ENCODE measurements around the gene VWA5B2. TPM values are rescaled to one million over a fixed set of nuclear protein-coding genes. Genes with fewer than 3 reads are reported as not detected.

The VWA5B2 gene
- total RNA-seq, 6 experiments from 2014 or later = not detected

DNA sequence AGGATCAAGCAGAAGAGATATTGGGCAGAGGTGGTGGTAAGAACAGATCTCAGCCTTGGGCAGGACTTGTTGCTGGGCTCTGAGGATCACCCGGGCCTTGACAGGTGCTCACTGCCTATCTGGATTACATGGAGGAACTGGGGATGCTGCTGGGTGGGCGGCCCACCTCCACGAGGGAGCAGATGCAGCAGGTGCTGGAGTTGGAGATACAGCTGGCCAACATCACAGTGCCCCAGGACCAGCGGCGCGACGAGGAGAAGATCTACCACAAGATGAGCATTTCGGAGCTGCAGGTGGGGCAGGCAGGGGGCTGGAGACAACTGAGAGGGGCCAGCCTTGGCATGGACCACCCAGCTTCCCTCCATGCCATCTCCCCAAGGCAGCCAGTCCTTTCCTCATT lies 54.3 kb downstream of the VWA5B2 start:
- TF ChIP-seq, protein P1, sequence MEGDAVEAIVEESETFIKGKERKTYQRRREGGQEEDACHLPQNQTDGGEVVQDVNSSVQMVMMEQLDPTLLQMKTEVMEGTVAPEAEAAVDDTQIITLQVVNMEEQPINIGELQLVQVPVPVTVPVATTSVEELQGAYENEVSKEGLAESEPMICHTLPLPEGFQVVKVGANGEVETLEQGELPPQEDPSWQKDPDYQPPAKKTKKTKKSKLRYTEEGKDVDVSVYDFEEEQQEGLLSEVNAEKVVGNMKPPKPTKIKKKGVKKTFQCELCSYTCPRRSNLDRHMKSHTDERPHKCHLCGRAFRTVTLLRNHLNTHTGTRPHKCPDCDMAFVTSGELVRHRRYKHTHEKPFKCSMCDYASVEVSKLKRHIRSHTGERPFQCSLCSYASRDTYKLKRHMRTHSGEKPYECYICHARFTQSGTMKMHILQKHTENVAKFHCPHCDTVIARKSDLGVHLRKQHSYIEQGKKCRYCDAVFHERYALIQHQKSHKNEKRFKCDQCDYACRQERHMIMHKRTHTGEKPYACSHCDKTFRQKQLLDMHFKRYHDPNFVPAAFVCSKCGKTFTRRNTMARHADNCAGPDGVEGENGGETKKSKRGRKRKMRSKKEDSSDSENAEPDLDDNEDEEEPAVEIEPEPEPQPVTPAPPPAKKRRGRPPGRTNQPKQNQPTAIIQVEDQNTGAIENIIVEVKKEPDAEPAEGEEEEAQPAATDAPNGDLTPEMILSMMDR (IDR thresholded peaks at IDR 0.05) = no peak
- no peak overlapping the region for H3K4me3 Mint-ChIP-seq
- H3K27ac Mint-ChIP-seq = no peak overlapping the region
- no peak for DNase-seq
- no peaks in the 10 kb centered on the region for H3K36me3 Mint-ChIP-seq (ENCODE audit: low read depth)
- H3K9me3 Mint-ChIP-seq = no peaks in the 10 kb centered on the region
- no peaks in the 10 kb centered on the region for H3K4me1 Mint-ChIP-seq (ENCODE audit: low read depth)
- H3K27me3 Mint-ChIP-seq (ENCODE audit: insufficient read depth) = peaks cover 49% of the 10 kb centered on the region

- Mint-ChIP-seq H3K36me3 (ENCODE audit: low read depth) (no peaks in the 10 kb centered on the region), H3K27me3 (ENCODE audit: insufficient read depth) (peaks cover 42% of the 10 kb centered on the region), H3K9me3 (no peaks in the 10 kb centered on the region), H3K4me1 (ENCODE audit: low read depth) (no peaks in the 10 kb centered on the region), H3K27ac (no peak overlapping the region), H3K4me3 (no peak overlapping the region)
- TF ChIP-seq, protein P1 (IDR thresholded peaks at IDR 0.05) = peak; percentile 70
- peak; percentile 78 for DNase-seq
Measured at GRCh38 chr3:184284696-184285095, 55.3 kb downstream of the VWA5B2 start.

DNA sequence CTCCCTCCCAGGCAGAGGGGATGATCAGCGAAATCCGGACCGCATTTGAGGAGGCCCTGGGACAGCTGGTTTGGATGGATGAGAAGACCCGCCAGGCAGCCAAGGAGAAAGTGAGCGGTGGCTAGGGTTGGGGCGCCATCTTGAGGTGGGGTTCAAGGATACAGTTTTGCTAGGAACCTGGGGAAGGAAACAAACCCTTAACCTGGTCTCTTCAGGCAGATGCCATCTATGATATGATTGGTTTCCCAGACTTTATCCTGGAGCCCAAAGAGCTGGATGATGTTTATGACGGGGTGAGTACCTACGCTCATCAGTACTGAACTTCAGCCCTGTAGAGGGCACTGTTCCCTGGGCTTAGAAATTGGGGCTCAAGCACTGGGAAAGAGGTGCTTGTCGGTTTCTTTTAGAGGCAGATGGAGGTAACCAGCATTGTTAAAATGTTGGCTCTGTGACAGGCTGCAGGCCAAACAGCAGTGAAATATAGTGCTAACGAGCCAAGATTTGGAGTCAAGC lies 60.1 kb downstream of the VWA5B2 start:
- Mint-ChIP-seq H3K9me3 (no peaks in the 10 kb centered on the region), H3K4me1 (ENCODE audit: low read depth) (no peaks in the 10 kb centered on the region)
- DNase-seq = peak; percentile 27

GRCh38 chr3:184290331-184290730 lies 60.9 kb downstream of the VWA5B2 start:
- Mint-ChIP-seq H3K4me3 (no peak overlapping the region), H3K27me3 (ENCODE audit: insufficient read depth) (peaks cover 31% of the 10 kb centered on the region), H3K27ac (no peak overlapping the region), H3K36me3 (ENCODE audit: low read depth) (no peaks in the 10 kb centered on the region), H3K4me1 (ENCODE audit: low read depth) (no peaks in the 10 kb centered on the region), H3K9me3 (no peaks in the 10 kb centered on the region)
- TF ChIP-seq, protein P1 (IDR thresholded peaks at IDR 0.05) = no peak
- no peak for DNase-seq

More for the DNA sequence above, 60.1 kb downstream of the VWA5B2 start:
- H3K27me3 Mint-ChIP-seq (ENCODE audit: insufficient read depth) = peaks cover 29% of the 10 kb centered on the region
- H3K4me3 Mint-ChIP-seq = no peak overlapping the region
- TF ChIP-seq, protein P1 (IDR thresholded peaks at IDR 0.05) = peak; percentile 85
- H3K36me3 Mint-ChIP-seq (ENCODE audit: low read depth) = no peaks in the 10 kb centered on the region
- H3K27ac Mint-ChIP-seq = no peak overlapping the region

- Mint-ChIP-seq H3K27me3 (ENCODE audit: insufficient read depth) (peaks cover 28% of the 10 kb centered on the region), H3K27ac (no peak overlapping the region)
- no peak for DNase-seq
Measured at GRCh38 chr3:184291044-184291737, 61.8 kb downstream of the VWA5B2 start.

More at GRCh38 chr3:184291044-184291737, 61.8 kb downstream of the VWA5B2 start:
- Mint-ChIP-seq H3K4me3 (no peak overlapping the region), H3K9me3 (no peaks in the 10 kb centered on the region), H3K36me3 (ENCODE audit: low read depth) (no peaks in the 10 kb centered on the region), H3K4me1 (ENCODE audit: low read depth) (no peaks in the 10 kb centered on the region)
- TF ChIP-seq, protein P1 (IDR thresholded peaks at IDR 0.05) = no peak

Small RNAs within 50 kb of the gene (microRNA-seq; reads per million reads assigned to microRNA genes)
- not detected for gene MIR1224

Other genes with a start within 250 kb of the VWA5B2 start
- 10 to 100 TPM; 16.6 to 19.6 (median 17.4) TPM for gene ABCC5, start 211.7 kb upstream of the VWA5B2 start, total RNA-seq (2021; fragmentation: NEBNext Ultra II Directional; extraction: Animal tissue kit (Norgen Biotek cat#: 25700))
- not detected for gene HTR3D, start 197.8 kb upstream of the VWA5B2 start, total RNA-seq (2021; fragmentation: NEBNext Ultra II Directional; extraction: Animal tissue kit (Norgen Biotek cat#: 25700))
- not detected for gene HTR3C, start 176.5 kb upstream of the VWA5B2 start, total RNA-seq (2021; fragmentation: NEBNext Ultra II Directional; extraction: Animal tissue kit (Norgen Biotek cat#: 25700))
- not detected for gene HTR3E, start 132.5 kb upstream of the VWA5B2 start, total RNA-seq (2021; fragmentation: NEBNext Ultra II Directional; extraction: Animal tissue kit (Norgen Biotek cat#: 25700))
- gene EIF2B5, start 94.2 kb upstream of the VWA5B2 start, total RNA-seq (2021; fragmentation: NEBNext Ultra II Directional; extraction: Animal tissue kit (Norgen Biotek cat#: 25700)) = 10 to 100 TPM; 27.5 to 33.1 (median 31.4) TPM
- gene DVL3, start 74.2 kb upstream of the VWA5B2 start, total RNA-seq (2021; fragmentation: NEBNext Ultra II Directional; extraction: Animal tissue kit (Norgen Biotek cat#: 25700)) = 10 to 100 TPM; 59.2 to 73.5 (median 64.9) TPM
- gene AP2M1, start 54.7 kb upstream of the VWA5B2 start, total RNA-seq (2021; fragmentation: NEBNext Ultra II Directional; extraction: Animal tissue kit (Norgen Biotek cat#: 25700)) = 100 to 1,000 TPM; 796 to 849 (median 832) TPM
- gene ABCF3, start 43.4 kb upstream of the VWA5B2 start, total RNA-seq (2021; fragmentation: NEBNext Ultra II Directional; extraction: Animal tissue kit (Norgen Biotek cat#: 25700)) = 10 to 100 TPM; 53.3 to 70.9 (median 63.4) TPM
- 10 to 100 TPM; 60.0 to 75.3 (median 69.5) TPM for gene ALG3, start 19.4 kb downstream of the VWA5B2 start, total RNA-seq (2021; fragmentation: NEBNext Ultra II Directional; extraction: Animal tissue kit (Norgen Biotek cat#: 25700))
- gene EEF1AKMT4, start 20.1 kb downstream of the VWA5B2 start, total RNA-seq (2021; fragmentation: NEBNext Ultra II Directional; extraction: Animal tissue kit (Norgen Biotek cat#: 25700)) = 1 to 10 TPM; 3.3 to 4.8 (median 3.7) TPM
- gene CAMK2N2, start 32.0 kb downstream of the VWA5B2 start, total RNA-seq (2021; fragmentation: NEBNext Ultra II Directional; extraction: Animal tissue kit (Norgen Biotek cat#: 25700)) = 1 to 10 TPM; 2.7 to 6.0 (median 3.4) TPM
- gene ECE2, start 46.4 kb downstream of the VWA5B2 start, total RNA-seq (2021; fragmentation: NEBNext Ultra II Directional; extraction: Animal tissue kit (Norgen Biotek cat#: 25700)) = not detected
- 100 to 1,000 TPM; 620 to 777 (median 730) TPM for gene PSMD2, start 69.7 kb downstream of the VWA5B2 start, total RNA-seq (2021; fragmentation: NEBNext Ultra II Directional; extraction: Animal tissue kit (Norgen Biotek cat#: 25700))
- gene EIF4G1, start 85.0 kb downstream of the VWA5B2 start, total RNA-seq (2021; fragmentation: NEBNext Ultra II Directional; extraction: Animal tissue kit (Norgen Biotek cat#: 25700)) = 100 to 1,000 TPM; 522 to 605 (median 559) TPM
- 10 to 100 TPM; 11.2 to 13.6 (median 11.9) TPM for gene FAM131A, start 108.0 kb downstream of the VWA5B2 start, total RNA-seq (2021; fragmentation: NEBNext Ultra II Directional; extraction: Animal tissue kit (Norgen Biotek cat#: 25700))
- gene CLCN2, start 132.0 kb downstream of the VWA5B2 start, total RNA-seq (2021; fragmentation: NEBNext Ultra II Directional; extraction: Animal tissue kit (Norgen Biotek cat#: 25700)) = 1 to 10 TPM; 3.4 to 5.1 (median 4.2) TPM
- 10 to 100 TPM; 45.4 to 68.6 (median 50.1) TPM for gene POLR2H, start 132.1 kb downstream of the VWA5B2 start, total RNA-seq (2021; fragmentation: NEBNext Ultra II Directional; extraction: Animal tissue kit (Norgen Biotek cat#: 25700))
- not detected for gene THPO, start 148.6 kb downstream of the VWA5B2 start, total RNA-seq (2021; fragmentation: NEBNext Ultra II Directional; extraction: Animal tissue kit (Norgen Biotek cat#: 25700))
- gene CHRD, start 150.5 kb downstream of the VWA5B2 start, total RNA-seq (2021; fragmentation: NEBNext Ultra II Directional; extraction: Animal tissue kit (Norgen Biotek cat#: 25700)) = under 1 TPM in 4 of 6 experiments, not detected in 2; 0.09 to 0.31 (median 0.19) TPM